ENCODE measurements around the gene MAGI2. TPM values are rescaled to one million over a fixed set of nuclear protein-coding genes. Genes with fewer than 3 reads are reported as not detected.

The MAGI2 gene
- total and polyA plus RNA-seq, 2 experiments from 2014 or later, result 10.4 to 26.4 TPM

- no peak for TF ChIP-seq ZNF462 (CRISPR knock-in tag; IDR thresholded peaks at IDR 0.05)
- TF ChIP-seq JUNB (IDR thresholded peaks at IDR 0.05; ENCODE audit: unreplicated experiment), result no peak
- TF ChIP-seq ZNF331 (CRISPR knock-in tag; IDR thresholded peaks at IDR 0.05; ENCODE audit: low read depth), result no peak
- no peak for TF ChIP-seq EZH2 (IDR thresholded peaks at IDR 0.05; ENCODE audit: low read depth, unreplicated experiment)
Observed at GRCh38 chr7:78448911-78449310, 1004.6 kb downstream of the MAGI2 start (continued).

DNA sequence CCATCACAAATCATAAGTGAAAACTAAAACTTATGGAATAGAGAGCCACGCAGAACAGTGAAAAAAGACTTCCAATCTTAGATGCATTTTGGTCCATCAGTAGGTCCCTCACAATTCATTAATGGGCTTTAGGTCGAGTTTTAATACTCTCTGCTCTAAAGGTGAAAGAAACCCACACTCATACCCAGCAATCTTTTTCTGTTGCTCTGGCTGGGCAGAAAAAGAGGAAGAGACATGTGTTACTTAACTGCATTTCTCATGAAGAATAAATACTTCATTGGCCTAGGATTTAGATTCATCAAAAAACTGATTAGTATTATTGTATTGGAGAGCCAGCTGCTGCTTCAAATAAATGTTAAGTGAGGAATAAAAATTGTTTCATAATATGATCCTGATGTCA lies 1009.2 kb downstream of the MAGI2 start:
- Mint-ChIP-seq H3K27ac (no peak overlapping the region), H3K9me3 (no peaks in the 10 kb centered on the region), H3K36me3 (ENCODE audit: low read depth) (no peaks in the 10 kb centered on the region), H3K4me3 (no peak overlapping the region), H3K4me1 (peaks cover 17% of the 10 kb centered on the region), H3K27me3 (ENCODE audit: insufficient read depth, low read depth, poor library complexity) (no peaks in the 10 kb centered on the region)
- Histone ChIP-seq H3K4me3 (no peak overlapping the region), H3K27me3 (ENCODE audit: insufficient read depth) (no peaks in the 10 kb centered on the region), H4K20me1 (replicated peaks; ENCODE audit: insufficient read depth) (no peaks in the 10 kb centered on the region), H3F3A (replicated peaks; ENCODE audit: low read depth) (no peaks in the 10 kb centered on the region), H3K36me3 (ENCODE audit: insufficient read depth) (no peaks in the 10 kb centered on the region), H2AFZ (no peak overlapping the region), H3K4me1 (ENCODE audit: insufficient read depth) (0 out of 2 replicates have a peak, but pooled peaks cover under 1% of the 10 kb centered on the region), H3K79me2 (replicated peaks; ENCODE audit: insufficient read depth) (no peaks in the 10 kb centered on the region), H3K4me2 (no peak overlapping the region), H3K9me2 (ENCODE audit: insufficient read depth) (no peaks in the 10 kb centered on the region), H3K27ac (ENCODE audit: low read depth) (no peak overlapping the region)
- TF ChIP-seq ZNF462 (CRISPR knock-in tag; IDR thresholded peaks at IDR 0.05) (no peak), ZNF331 (CRISPR knock-in tag; IDR thresholded peaks at IDR 0.05; ENCODE audit: low read depth) (no peak)
- no peak for DNase-seq (ENCODE audit: low spot score)
- ATAC-seq, result no peak
